Stromal cell of bone marrow (primary cell): ENCODE measurements around the gene GRIK4.

Experiments used
- DNase-seq: peaks from one replicate; pipeline ENCODE4 v3.0.0-alpha.2; 2012; ENCODE audit warnings: low read depth

Gene GRIK4

GRCh38 chr11:120839846-120840402, 328.4 kb downstream of the GRIK4 start:
- no peak for DNase-seq

- DNase-seq, result no peak
These were observed 329.1 kb downstream of the GRIK4 start for GRCh38 chr11:120840661-120841060.

- no peak for DNase-seq
These were observed 329.5 kb downstream of the GRIK4 start for GRCh38 chr11:120841074-120841473.

GRCh38 chr11:120842195-120842594, 330.6 kb downstream of the GRIK4 start:
- no peak for DNase-seq

GRCh38 chr11:120853435-120853834, 341.9 kb downstream of the GRIK4 start:
- no peak for DNase-seq

- DNase-seq, result no peak
These were observed 343.4 kb downstream of the GRIK4 start for GRCh38 chr11:120854988-120855387.

GRCh38 chr11:120857508-120857907, 346.0 kb downstream of the GRIK4 start:
- DNase-seq, result no peak

- DNase-seq, result no peak
These were observed 347.2 kb downstream of the GRIK4 start for GRCh38 chr11:120858740-120859139.

- no peak for DNase-seq
These were observed 348.2 kb downstream of the GRIK4 start for GRCh38 chr11:120859552-120860295.

GRCh38 chr11:120863359-120863758, 351.8 kb downstream of the GRIK4 start:
- DNase-seq, result peak; percentile 29

- no peak for DNase-seq
These were observed 355.5 kb downstream of the GRIK4 start for GRCh38 chr11:120867024-120867423.

GRCh38 chr11:120867531-120867930, 356.0 kb downstream of the GRIK4 start:
- no peak for DNase-seq

- no peak for DNase-seq
These were observed 356.4 kb downstream of the GRIK4 start for GRCh38 chr11:120867988-120868387.

- DNase-seq, result no peak
These were observed 357.5 kb downstream of the GRIK4 start for GRCh38 chr11:120869097-120869496.

- DNase-seq, result no peak
These were observed 358.0 kb downstream of the GRIK4 start for GRCh38 chr11:120869516-120870011.

GRCh38 chr11:120871194-120871593, 359.6 kb downstream of the GRIK4 start:
- no peak for DNase-seq

- DNase-seq, result no peak
These were observed 360.4 kb downstream of the GRIK4 start for GRCh38 chr11:120871924-120872323.

GRCh38 chr11:120873966-120874735, 362.6 kb downstream of the GRIK4 start:
- DNase-seq, result no peak

- DNase-seq, result no peak
These were observed 364.4 kb downstream of the GRIK4 start for GRCh38 chr11:120875986-120876385.

GRCh38 chr11:120877746-120878365, 366.3 kb downstream of the GRIK4 start:
- DNase-seq, result no peak

GRCh38 chr11:120878781-120879180, 367.2 kb downstream of the GRIK4 start:
- DNase-seq, result no peak

GRCh38 chr11:120880498-120881175, 369.1 kb downstream of the GRIK4 start:
- DNase-seq, result peak; percentile 8
